Tibial nerve (tissue), 4 donors: ENCODE measurements around the gene ARF1. TPM values are rescaled to one million over a fixed set of nuclear protein-coding genes. Genes with fewer than 3 reads are reported as not detected.

Experiments
- DNase-seq, 2 donors: peaks; one replicate each; pipeline ENCODE4 v3.0.0-alpha.2; 2019; ENCODE audit warnings: low spot score in 2 of 2
- H3K27ac ChIP-seq, 4 donors: fragments of 200-600 bp; sonication (generic) in 3 of 4; one replicate each; pipeline ENCODE4 v1.5.1; 2017 to 2019; ENCODE audit warnings: mild to moderate bottlenecking in 1 of 4
- H3K27me3 ChIP-seq, 2 donors: fragments of 200-600 bp; sonication (generic) in 1 of 2; one replicate each; pipeline versions ENCODE4 v1.5.1 to v1.6.0; 2017 to 2019
- H3K36me3 ChIP-seq, 3 donors: fragments of 200-600 bp; sonication (generic); one replicate each; pipeline ENCODE4 v1.5.1; 2018 to 2019
- H3K4me1 ChIP-seq, 4 donors: fragments of 200-600 bp; sonication (generic) in 3 of 4; one replicate each; pipeline ENCODE4 v1.5.1; 2017 to 2019
- H3K4me3 ChIP-seq, 4 donors: fragments of 200-600 bp; sonication (generic) in 3 of 4; one replicate each; pipeline ENCODE4 v1.5.1; 2017 to 2019; ENCODE audit warnings: mild to moderate bottlenecking in 1 of 4, moderate library complexity in 1 of 4
- H3K9me3 ChIP-seq, 4 donors: fragments of 200-600 bp; sonication (generic) in 3 of 4; one replicate each; pipeline ENCODE4 v1.5.1; 2017 to 2019
- EP300 ChIP-seq, 2 donors: sonication (generic); formaldehyde crosslinking; IDR thresholded peaks; one replicate each; pipeline ENCODE4 v1.6.1; 2017; ENCODE audit warnings: antibody characterized with exemption in 2 of 2, mild to moderate bottlenecking in 1 of 2
- POLR2A ChIP-seq, 2 donors: fragments of 450-650 bp; IDR thresholded peaks; one replicate each; pipeline ENCODE4 v1.6.1; 2017; ENCODE audit warnings: antibody characterized with exemption in 2 of 2, mild to moderate bottlenecking in 2 of 2, moderate library complexity in 2 of 2
- WGBS, 2 donors: methylation state at CpG; one replicate each; pipeline ENCODE4 v1.1.5; 2018; 5-methylcytosine and 5-hydroxymethylcytosine counted together
- total RNA-seq, 4 donors: library from RNA; depleted of rRNA; stranded (reverse); fragments of >200 nt; gene quantifications; one replicate each; pipeline ENCODE4 v1.1.0, GENCODE V29; 2016
- TF ChIP-seq, protein P1 (sequence below), 5 experiments: fragments of 200-600 bp in 3 of 5; fragments of 450-650 bp in 2 of 5; sonication (generic) in 3 of 5; IDR thresholded peaks; one replicate each; pipeline ENCODE4 v1.5.1; 2016 to 2019; ENCODE audit warnings: antibody characterized with exemption in 5 of 5, mild to moderate bottlenecking in 3 of 5, moderate library complexity in 2 of 5

The ARF1 gene
- total RNA-seq, 4 donors from 2014 or later, result 251 to 311 (median 258) TPM

DNA sequence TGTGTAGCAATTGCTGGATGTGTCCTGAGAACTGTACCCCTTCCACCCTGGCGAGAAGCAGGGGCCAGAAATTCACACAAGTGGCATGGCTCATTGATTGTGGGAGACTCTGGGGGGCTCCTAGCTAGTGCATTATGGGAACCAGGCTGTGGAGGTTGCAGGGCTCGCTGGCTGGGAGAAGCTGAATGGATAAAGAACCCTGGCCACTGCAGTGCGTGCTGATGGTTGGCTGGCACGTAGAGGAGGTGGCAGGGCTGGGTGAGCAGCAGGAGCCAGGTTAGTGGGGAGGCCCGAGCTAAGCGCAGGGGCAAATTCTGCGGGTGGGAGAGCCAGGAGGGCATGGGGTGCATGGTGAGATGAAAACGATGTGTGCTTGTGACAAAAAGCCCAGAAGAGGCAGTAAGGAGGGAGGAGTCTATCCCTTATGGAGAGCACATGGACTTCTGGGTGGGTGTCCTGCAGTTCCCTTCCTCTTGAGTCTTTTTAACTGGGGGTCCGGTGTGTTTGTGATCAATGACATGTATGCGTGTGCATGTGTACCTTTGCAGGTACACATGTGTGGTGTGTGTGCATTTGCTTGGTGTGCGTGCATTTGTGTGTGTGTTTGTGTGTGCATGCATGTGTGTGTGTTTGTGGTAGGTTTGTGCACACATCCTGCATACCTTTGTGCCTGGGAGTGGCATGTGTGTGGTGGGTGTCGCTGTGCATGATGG, 61.1 kb downstream of the ARF1 start:
- H3K4me1 ChIP-seq, result peaks cover 0 to 71% (median 39%) of the 10 kb centered on the region in 4 donors
- no peak for DNase-seq
- H3K27me3 ChIP-seq, result no peaks in the 10 kb centered on the region

GRCh38 chr1:228144193-228144992, 61.9 kb downstream of the ARF1 start:
- TF ChIP-seq EP300 (IDR thresholded peaks at IDR 0.05), result no peak
- no peak for TF ChIP-seq POLR2A (IDR thresholded peaks at IDR 0.05)
- TF ChIP-seq, protein P1, sequence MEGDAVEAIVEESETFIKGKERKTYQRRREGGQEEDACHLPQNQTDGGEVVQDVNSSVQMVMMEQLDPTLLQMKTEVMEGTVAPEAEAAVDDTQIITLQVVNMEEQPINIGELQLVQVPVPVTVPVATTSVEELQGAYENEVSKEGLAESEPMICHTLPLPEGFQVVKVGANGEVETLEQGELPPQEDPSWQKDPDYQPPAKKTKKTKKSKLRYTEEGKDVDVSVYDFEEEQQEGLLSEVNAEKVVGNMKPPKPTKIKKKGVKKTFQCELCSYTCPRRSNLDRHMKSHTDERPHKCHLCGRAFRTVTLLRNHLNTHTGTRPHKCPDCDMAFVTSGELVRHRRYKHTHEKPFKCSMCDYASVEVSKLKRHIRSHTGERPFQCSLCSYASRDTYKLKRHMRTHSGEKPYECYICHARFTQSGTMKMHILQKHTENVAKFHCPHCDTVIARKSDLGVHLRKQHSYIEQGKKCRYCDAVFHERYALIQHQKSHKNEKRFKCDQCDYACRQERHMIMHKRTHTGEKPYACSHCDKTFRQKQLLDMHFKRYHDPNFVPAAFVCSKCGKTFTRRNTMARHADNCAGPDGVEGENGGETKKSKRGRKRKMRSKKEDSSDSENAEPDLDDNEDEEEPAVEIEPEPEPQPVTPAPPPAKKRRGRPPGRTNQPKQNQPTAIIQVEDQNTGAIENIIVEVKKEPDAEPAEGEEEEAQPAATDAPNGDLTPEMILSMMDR (IDR thresholded peaks at IDR 0.05), result no peak
- Histone ChIP-seq H3K27me3 (no peaks in the 10 kb centered on the region), H3K9me3 (no peaks in the 10 kb centered on the region), H3K4me3 (no peak overlapping the region), H3K4me1 (peaks cover 0 to 77% (median 46%) of the 10 kb centered on the region in 4 donors), H3K27ac (peak overlapping the region in 3 of 4 donors; percentile 14 to 96 (median 43)), H3K36me3 (peaks cover 0 to 39% (median 7%) of the 10 kb centered on the region in 3 donors)
- 77 to 86% methylated on average over 15 to 16 of the region's 16 CpGs for WGBS, 2 donors
- peak in 1 of 2 donors; percentile 13 for DNase-seq

More for the DNA sequence above, 61.1 kb downstream of the ARF1 start:
- Histone ChIP-seq H3K9me3 (no peaks in the 10 kb centered on the region), H3K27ac (peak overlapping the region in 1 of 4 donors; percentile 96), H3K36me3 (peaks cover 0 to 38% (median 7%) of the 10 kb centered on the region in 3 donors), H3K4me3 (no peak overlapping the region)
- 80 to 84% methylated on average over 12 of the region's 12 CpGs for WGBS, 2 donors
- TF ChIP-seq POLR2A (IDR thresholded peaks at IDR 0.05) (no peak), EP300 (IDR thresholded peaks at IDR 0.05) (no peak)
- TF ChIP-seq, protein P1 (IDR thresholded peaks at IDR 0.05), result no peak

DNA sequence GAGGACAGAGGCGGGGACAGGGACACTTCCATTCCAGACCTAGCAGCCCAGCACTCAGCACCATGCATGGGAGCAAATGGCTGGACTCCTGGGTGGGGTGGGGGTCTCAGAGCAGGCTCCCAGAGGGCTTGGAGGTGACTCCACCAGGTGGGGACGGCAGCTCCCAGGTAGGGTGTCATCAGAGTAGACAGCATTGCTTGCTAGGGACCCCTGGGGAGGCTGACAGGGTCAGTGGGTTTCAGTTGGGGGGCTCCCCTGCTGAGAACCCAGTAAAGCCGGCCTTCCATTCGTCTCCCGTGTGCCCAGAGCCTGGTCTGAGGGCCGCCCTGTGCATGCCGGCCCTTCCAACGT, 62.5 kb downstream of the ARF1 start:
- no peak for TF ChIP-seq EP300 (IDR thresholded peaks at IDR 0.05)
- TF ChIP-seq POLR2A (IDR thresholded peaks at IDR 0.05), result no peak
- TF ChIP-seq, protein P1 (IDR thresholded peaks at IDR 0.05), result no peak
- Histone ChIP-seq H3K9me3 (no peaks in the 10 kb centered on the region), H3K4me1 (peaks cover 0 to 81% (median 51%) of the 10 kb centered on the region in 4 donors), H3K36me3 (peaks cover 0 to 39% (median 7%) of the 10 kb centered on the region in 3 donors), H3K4me3 (no peak overlapping the region), H3K27me3 (no peaks in the 10 kb centered on the region), H3K27ac (peak overlapping the region in 3 of 4 donors; percentile 14 to 96 (median 43))
- 76 to 90% methylated on average over 6 to 8 of the region's 8 CpGs for WGBS, 2 donors
- no peak for DNase-seq

GRCh38 chr1:228145463-228146416, 63.2 kb downstream of the ARF1 start:
- Histone ChIP-seq H3K27ac (peak overlapping the region in 3 of 4 donors; percentile 14 to 96 (median 43)), H3K4me1 (peaks cover 0 to 89% (median 57%) of the 10 kb centered on the region in 4 donors), H3K36me3 (peaks cover 0 to 39% (median 7%) of the 10 kb centered on the region in 3 donors), H3K27me3 (no peaks in the 10 kb centered on the region), H3K4me3 (no peak overlapping the region), H3K9me3 (no peaks in the 10 kb centered on the region)
- no peak for DNase-seq
- TF ChIP-seq, protein P1 (IDR thresholded peaks at IDR 0.05), result no peak
- TF ChIP-seq EP300 (IDR thresholded peaks at IDR 0.05) (no peak), POLR2A (IDR thresholded peaks at IDR 0.05) (no peak)
- 86 to 91% methylated on average over 31 of the region's 31 CpGs for WGBS, 2 donors
